ENCODE data around the gene ENPP6.

DNA sequence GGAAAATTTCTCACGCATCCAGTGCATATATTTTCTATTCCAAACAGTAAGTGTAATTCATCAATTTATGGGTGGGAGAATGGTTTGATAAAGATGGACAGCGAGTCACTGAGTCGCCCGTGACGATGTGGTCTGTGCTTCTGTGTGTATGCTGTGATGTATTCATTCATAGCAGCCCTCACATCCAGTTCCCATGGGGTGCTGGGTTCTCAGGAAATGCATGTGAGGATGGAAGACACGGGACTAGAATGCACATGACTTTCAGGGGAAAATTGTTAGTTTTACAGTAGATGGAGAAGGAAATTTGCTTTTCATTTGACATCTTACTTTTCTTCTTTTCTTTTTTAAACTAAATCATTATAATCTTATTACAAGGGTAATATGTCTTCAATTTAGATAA is 159.6 kb downstream of the ENPP6 start:
- TF ChIP-seq, protein P1, sequence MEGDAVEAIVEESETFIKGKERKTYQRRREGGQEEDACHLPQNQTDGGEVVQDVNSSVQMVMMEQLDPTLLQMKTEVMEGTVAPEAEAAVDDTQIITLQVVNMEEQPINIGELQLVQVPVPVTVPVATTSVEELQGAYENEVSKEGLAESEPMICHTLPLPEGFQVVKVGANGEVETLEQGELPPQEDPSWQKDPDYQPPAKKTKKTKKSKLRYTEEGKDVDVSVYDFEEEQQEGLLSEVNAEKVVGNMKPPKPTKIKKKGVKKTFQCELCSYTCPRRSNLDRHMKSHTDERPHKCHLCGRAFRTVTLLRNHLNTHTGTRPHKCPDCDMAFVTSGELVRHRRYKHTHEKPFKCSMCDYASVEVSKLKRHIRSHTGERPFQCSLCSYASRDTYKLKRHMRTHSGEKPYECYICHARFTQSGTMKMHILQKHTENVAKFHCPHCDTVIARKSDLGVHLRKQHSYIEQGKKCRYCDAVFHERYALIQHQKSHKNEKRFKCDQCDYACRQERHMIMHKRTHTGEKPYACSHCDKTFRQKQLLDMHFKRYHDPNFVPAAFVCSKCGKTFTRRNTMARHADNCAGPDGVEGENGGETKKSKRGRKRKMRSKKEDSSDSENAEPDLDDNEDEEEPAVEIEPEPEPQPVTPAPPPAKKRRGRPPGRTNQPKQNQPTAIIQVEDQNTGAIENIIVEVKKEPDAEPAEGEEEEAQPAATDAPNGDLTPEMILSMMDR (conservative IDR thresholded peaks at IDR 0.05; ENCODE audit: low read length): no peak
- TF ChIP-seq EZH2phosphoT487 (IDR thresholded peaks at IDR 0.05; ENCODE audit: borderline replicate concordance): no peak
